HFF-Myc (cell line): ENCODE measurements around the gene DOCK1.

Source experiments
- DNase-seq: peaks from one replicate; pipeline ENCODE4 v3.0.0-alpha.2; 2011; ENCODE audit warnings: low read depth; ENCODE audit errors: extremely low read depth
- H3K4me3 ChIP-seq: replicated peaks from 2 replicates; pipeline ENCODE4 v1.5.1; 2011; ENCODE audit warnings: low read depth, mild to moderate bottlenecking, control low read depth, low read length
- CTCF ChIP-seq: IDR thresholded peaks from 2 replicates; pipeline ENCODE4 v1.5.1; 2012; ENCODE audit warnings: mild to moderate bottlenecking, low read depth, low read length, control low read depth; ENCODE audit errors: missing control alignments

DOCK1 gene

GRCh38 chr10:127283017-127283416, 377.8 kb downstream of the DOCK1 start:
- DNase-seq: no peak
- H3K4me3 ChIP-seq: no peak overlapping the region
- TF ChIP-seq CTCF: no peak

DNA sequence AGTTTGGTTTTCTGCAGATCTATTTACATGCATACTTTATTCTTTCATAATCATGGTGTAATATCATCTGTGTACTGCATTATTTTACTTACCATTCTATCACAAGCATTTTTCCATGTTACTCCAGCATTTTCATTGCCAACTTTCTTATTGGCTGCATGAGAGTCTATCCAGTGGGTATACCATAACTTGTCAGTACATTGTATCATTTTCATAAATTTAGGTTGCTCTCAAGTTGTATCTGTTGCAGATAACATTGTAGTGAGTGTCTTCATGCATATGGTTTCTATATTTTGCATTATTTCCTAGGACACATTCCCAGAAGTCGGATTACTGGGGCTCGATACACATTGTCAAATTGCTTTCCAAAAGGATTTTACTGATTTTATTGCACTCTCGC, 378.3 kb downstream of the DOCK1 start:
- no peak for DNase-seq
- no peak overlapping the region for H3K4me3 ChIP-seq
- TF ChIP-seq CTCF: no peak

DNA sequence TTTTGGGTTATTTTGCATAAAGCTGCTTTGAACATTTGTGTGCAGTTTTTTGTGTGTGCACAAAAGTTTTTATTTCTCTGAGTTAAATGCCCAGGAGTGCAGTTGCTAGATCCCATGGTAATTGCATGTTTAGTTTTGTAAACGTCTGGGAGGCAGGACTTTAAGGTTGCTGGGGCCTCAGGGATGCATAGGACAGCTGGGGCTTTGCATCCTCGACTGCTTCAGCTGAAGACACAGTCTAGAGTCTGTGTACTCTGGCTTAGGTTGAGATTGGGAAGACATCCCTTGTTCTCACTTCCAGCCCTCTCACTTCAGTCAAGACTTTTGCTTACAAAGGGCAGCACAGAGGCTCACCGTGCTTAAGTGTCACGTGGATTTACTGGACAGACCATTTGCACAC, 385.6 kb downstream of the DOCK1 start:
- no peak for DNase-seq
- no peak overlapping the region for H3K4me3 ChIP-seq
- TF ChIP-seq CTCF: no peak

- DNase-seq: no peak
These were observed 386.1 kb downstream of the DOCK1 start for GRCh38 chr10:127291329-127291728.

DNA sequence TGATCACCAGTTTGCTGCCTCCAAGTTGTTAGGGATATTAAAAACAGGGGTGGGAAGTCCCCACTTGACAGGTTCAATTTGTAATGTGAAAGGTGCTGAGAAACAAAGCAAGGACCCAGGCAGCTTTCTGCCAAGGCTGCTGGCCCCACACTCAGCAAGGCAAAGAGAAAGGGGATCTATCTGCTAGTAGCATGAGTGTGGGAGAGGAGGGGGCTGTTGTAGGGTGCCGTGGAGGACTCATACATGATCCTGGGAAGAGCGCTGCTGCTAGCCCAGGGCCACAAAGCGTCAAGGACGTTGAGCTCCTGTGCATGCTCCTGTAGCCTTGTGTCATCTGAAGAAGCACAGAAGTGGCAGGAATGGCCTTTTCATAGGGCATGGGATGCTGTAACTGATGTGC, 387.7 kb downstream of the DOCK1 start:
- no peak for DNase-seq

More at GRCh38 chr10:127291329-127291728, 386.1 kb downstream of the DOCK1 start:
- TF ChIP-seq CTCF: no peak
- no peak overlapping the region for H3K4me3 ChIP-seq

DNA sequence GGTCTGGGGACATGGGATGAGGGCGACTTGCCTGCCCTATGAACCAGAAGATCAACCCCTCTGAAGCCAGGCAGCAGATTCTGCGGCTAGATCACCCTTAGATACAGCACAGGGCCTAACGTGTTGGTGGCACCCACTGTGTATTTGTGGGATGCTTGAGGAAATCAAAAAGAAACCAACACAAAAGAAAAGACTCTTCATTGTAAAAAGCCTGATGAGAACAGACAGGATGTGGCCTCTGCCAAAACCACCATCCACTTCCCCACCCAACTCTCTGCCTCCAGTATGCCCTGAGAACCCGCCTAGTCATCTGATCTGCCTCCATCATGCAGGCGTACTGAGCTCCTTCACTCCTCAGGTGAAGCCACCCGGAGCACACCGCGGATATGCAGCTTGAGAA, 388.4 kb downstream of the DOCK1 start:
- DNase-seq: peak; percentile 5
- no peak for TF ChIP-seq CTCF
- no peak overlapping the region for H3K4me3 ChIP-seq

More for the DNA sequence above, 387.7 kb downstream of the DOCK1 start:
- no peak for TF ChIP-seq CTCF
- no peak overlapping the region for H3K4me3 ChIP-seq

DNA sequence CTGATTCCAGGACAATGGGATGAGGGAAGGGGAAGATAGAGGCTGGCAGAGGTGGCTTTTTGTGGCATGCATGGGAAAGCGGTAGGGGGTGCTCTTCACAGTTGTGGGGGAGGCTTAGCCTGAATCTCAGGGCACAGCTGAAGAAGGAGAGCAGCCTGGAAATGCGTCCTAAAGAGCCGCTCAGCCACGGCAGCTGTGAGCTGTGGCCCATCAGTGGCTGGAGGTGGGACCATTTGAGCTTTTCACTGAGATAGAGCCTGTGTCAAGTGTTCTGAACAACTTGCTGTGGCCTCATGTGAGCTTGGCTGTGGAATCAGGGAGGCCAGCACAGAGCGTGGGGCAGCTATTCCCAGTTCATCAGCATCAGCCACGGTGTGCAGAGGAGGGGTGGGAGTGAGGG, 391.5 kb downstream of the DOCK1 start:
- no peak for TF ChIP-seq CTCF
- DNase-seq: no peak
- H3K4me3 ChIP-seq: no peak overlapping the region
